ENCODE measurements around the gene REXO2. TPM values are rescaled to one million over a fixed set of nuclear protein-coding genes. Genes with fewer than 3 reads are reported as not detected.
A peak's percentile ranks its signal among the peaks of the same experiment; 100 is the strongest.

Gene REXO2
- total RNA-seq: 100 to 1,000 TPM in 1 of 4 donors, 10 to 100 TPM in 3; 24.5 to 150 (median 50.8) TPM

DNA sequence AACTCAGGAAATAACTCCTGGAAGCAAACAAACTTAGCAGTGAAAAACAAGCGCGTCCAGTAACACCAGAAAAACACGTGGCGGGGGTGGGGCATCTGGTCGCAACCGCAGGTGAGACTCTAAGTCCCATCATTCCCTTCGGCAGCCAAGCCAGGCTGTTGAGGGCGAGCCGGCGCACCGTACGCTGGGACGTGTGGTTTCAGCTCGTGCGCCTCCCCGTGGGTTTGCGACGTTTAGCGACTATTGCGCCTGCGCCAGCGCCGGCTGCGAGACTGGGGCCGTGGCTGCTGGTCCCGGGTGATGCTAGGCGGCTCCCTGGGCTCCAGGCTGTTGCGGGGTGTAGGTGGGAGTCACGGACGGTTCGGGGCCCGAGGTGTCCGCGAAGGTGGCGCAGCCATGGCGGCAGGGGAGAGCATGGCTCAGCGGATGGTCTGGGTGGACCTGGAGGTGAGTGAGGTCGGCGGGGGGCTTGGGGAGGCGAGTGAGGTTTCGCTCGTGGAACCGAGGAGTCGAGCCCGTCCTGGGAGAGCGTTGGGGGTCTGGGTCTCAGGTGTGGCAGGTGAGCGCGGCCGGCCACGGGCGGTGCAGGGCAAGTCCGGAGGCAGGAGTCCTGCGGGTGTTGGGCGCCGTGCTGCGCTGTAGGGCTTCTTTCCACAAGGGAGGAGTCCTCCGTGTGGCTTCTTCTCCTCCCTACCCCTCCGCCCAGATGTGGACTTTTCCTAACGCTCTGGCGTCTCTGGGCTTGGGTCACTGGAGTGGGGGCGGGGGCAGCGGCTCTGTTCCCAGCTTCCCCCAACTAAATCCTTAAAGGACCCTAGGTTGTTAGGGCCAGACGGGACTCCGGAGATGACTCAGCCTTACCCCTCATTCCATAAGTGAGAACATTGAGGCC is at the start of gene REXO2:
Gene REXO2, plus strand, starts transcription at position 239 of the 892 bp plus-strand sequence. Its CDS starts 62 bp downstream, at position 301.
- peak; percentile 96 to 98 (median 96) for DNase-seq
- Histone ChIP-seq H3K9me3 (no peaks in the 10 kb centered on the region), H3K36me3 (peaks cover 0 to 3% (median 0%) of the 10 kb centered on the region in 3 donors), H3K27ac (peak within 1 kb of the TSS; percentile 64 to 91 (median 80)), H3K4me1 (peaks cover 0 to 8% (median 0%) of the 10 kb centered on the region in 4 donors), H3K27me3 (no peaks in the 10 kb centered on the region), H3K4me3 (peak within 1 kb of the TSS; percentile 56 to 98 (median 78))
- TF ChIP-seq, protein P1, sequence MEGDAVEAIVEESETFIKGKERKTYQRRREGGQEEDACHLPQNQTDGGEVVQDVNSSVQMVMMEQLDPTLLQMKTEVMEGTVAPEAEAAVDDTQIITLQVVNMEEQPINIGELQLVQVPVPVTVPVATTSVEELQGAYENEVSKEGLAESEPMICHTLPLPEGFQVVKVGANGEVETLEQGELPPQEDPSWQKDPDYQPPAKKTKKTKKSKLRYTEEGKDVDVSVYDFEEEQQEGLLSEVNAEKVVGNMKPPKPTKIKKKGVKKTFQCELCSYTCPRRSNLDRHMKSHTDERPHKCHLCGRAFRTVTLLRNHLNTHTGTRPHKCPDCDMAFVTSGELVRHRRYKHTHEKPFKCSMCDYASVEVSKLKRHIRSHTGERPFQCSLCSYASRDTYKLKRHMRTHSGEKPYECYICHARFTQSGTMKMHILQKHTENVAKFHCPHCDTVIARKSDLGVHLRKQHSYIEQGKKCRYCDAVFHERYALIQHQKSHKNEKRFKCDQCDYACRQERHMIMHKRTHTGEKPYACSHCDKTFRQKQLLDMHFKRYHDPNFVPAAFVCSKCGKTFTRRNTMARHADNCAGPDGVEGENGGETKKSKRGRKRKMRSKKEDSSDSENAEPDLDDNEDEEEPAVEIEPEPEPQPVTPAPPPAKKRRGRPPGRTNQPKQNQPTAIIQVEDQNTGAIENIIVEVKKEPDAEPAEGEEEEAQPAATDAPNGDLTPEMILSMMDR (IDR thresholded peaks at IDR 0.05): peak in 5 of 6 experiments; percentile 8 to 50 (median 27)
- peak in 1 of 2 donors; percentile 56 for TF ChIP-seq POLR2A (IDR thresholded peaks at IDR 0.05)

GRCh38 chr11:114392735-114393667 is 46.3 kb upstream of the REXO2 start:
- Histone ChIP-seq H3K4me1 (peaks cover 0 to 5% (median 0%) of the 10 kb centered on the region in 4 donors), H3K9me3 (no peaks in the 10 kb centered on the region), H3K27me3 (no peaks in the 10 kb centered on the region), H3K4me3 (no peak overlapping the region), H3K36me3 (no peaks in the 10 kb centered on the region), H3K27ac (no peak overlapping the region)
- DNase-seq: no peak
- TF ChIP-seq, protein P1 (IDR thresholded peaks at IDR 0.05): no peak

GRCh38 chr11:114395736-114396135 is 43.5 kb upstream of the REXO2 start:
- H3K4me3 ChIP-seq: no peak overlapping the region
- H3K27me3 ChIP-seq: no peaks in the 10 kb centered on the region
- no peak for DNase-seq
- no peaks in the 10 kb centered on the region for H3K9me3 ChIP-seq
- peaks cover 0 to 20% (median 3%) of the 10 kb centered on the region in 4 donors for H3K4me1 ChIP-seq
- TF ChIP-seq, protein P1 (IDR thresholded peaks at IDR 0.05): peak in 1 of 6 experiments; percentile 21
- TF ChIP-seq POLR2A (IDR thresholded peaks at IDR 0.05): no peak
- no peak overlapping the region for H3K27ac ChIP-seq
- H3K36me3 ChIP-seq: no peaks in the 10 kb centered on the region

- Histone ChIP-seq H3K4me1 (peaks cover 0 to 23% (median 3%) of the 10 kb centered on the region in 4 donors), H3K27ac (no peak overlapping the region), H3K9me3 (no peaks in the 10 kb centered on the region), H3K27me3 (no peaks in the 10 kb centered on the region), H3K4me3 (no peak overlapping the region), H3K36me3 (no peaks in the 10 kb centered on the region)
- DNase-seq: no peak
- TF ChIP-seq POLR2A (IDR thresholded peaks at IDR 0.05): no peak
- TF ChIP-seq, protein P1 (IDR thresholded peaks at IDR 0.05): no peak
These were observed 42.4 kb upstream of the REXO2 start for GRCh38 chr11:114396916-114397315.

DNA sequence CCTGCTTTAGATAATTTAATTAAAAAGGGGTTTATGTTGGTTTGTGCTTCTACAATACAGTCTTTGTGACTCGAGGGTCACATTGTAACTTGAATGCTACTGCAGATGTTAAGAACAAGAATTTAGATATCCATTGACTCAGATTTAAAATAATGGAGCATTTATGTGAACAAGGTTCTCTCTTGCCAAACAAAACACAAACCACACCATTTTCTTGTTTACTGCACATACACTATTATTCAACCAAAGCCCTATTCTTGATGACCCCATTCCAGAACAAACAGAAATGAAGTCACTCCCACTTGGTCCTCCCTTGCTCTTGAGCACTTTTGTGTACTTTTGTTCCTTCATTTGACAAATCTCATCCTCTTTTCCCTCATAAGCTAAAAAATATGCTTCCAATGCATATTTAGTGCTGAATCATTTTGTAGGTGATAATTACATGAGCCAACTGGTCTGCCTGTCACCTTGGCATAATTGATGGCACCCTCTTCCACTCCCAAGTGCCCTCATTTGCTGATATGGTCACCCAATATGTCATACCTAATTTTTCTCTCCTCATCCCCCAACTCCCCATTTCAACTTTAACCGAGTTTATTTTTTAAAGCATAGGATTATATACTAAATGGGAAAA is 41.8 kb upstream of the REXO2 start:
- TF ChIP-seq, protein P1 (IDR thresholded peaks at IDR 0.05): no peak
- no peak for TF ChIP-seq POLR2A (IDR thresholded peaks at IDR 0.05)
- H3K27ac ChIP-seq: no peak overlapping the region
- H3K27me3 ChIP-seq: no peaks in the 10 kb centered on the region
- H3K9me3 ChIP-seq: no peaks in the 10 kb centered on the region
- H3K36me3 ChIP-seq: no peaks in the 10 kb centered on the region
- no peak overlapping the region for H3K4me3 ChIP-seq
- DNase-seq: no peak
- H3K4me1 ChIP-seq: peaks cover 0 to 28% (median 6%) of the 10 kb centered on the region in 4 donors

Data from Peyer's patch (tissue), 4 donors.